Cardiac muscle cell (in vitro differentiated cells and primary cell): Measurements from ENCODE around the gene HDAC3. TPM values are rescaled to one million over a fixed set of nuclear protein-coding genes. Genes with fewer than 3 reads are reported as not detected.

Experiments used
- DNase-seq, 2 donors: peaks; one replicate each; pipeline versions ENCODE4 v3.0.0 to v3.0.0-alpha.2; 2010 to 2017; ENCODE audit warnings: low read depth in 1 of 2, low spot score in 1 of 2
- H3K27ac ChIP-seq: fragments of 200-600 bp; sonication (generic); 2 replicates; pipeline ENCODE4 v1.5.1; 2016
- H3K27me3 ChIP-seq: fragments of 200-600 bp; sonication (generic); 2 replicates; pipeline ENCODE4 v1.6.0; 2016; ENCODE audit warnings: control low read depth
- H3K36me3 ChIP-seq: fragments of 200-600 bp; sonication (generic); 2 replicates; pipeline ENCODE4 v1.5.1; 2016; ENCODE audit warnings: control low read depth
- H3K4me1 ChIP-seq: fragments of 200-600 bp; sonication (generic); 2 replicates; pipeline ENCODE4 v1.8.1; 2017; ENCODE audit warnings: low read depth, mild to moderate bottlenecking, mixed run types
- H3K4me3 ChIP-seq: fragments of 200-600 bp; sonication (generic); 2 replicates; pipeline ENCODE4 v1.5.1; 2016; ENCODE audit warnings: mild to moderate bottlenecking
- H3K9me3 ChIP-seq: fragments of 200-600 bp; sonication (generic); 2 replicates; pipeline ENCODE4 v1.5.1; 2017; ENCODE audit warnings: low read depth, mild to moderate bottlenecking, control low read depth
- CTCF ChIP-seq: IDR thresholded peaks from 2 replicates; pipeline ENCODE4 v1.5.1; 2012; ENCODE audit warnings: low read depth, mild to moderate bottlenecking, low read length
- polyA plus RNA-seq: library from polyadenylated mRNA; unstranded; fragments of >200 nt; fragmentation: Nextera tagmentation; extraction: Ambion mirVana; gene quantifications from 2 replicates; pipeline ENCODE4 v1.2.1, GENCODE V29; 2016
- total RNA-seq: library from RNA; depleted of rRNA; stranded (reverse); fragments of >200 nt; gene quantifications from 2 replicates; pipeline ENCODE4 v1.2.3, GENCODE V29; 2016

Gene HDAC3
- total and polyA plus RNA-seq, 2 experiments from 2014 or later: 78.3 to 117 TPM

- DNase-seq: no peak
- Histone ChIP-seq H3K9me3 (no peaks in the 10 kb centered on the region), H3K4me3 (no peak overlapping the region), H3K4me1 (peaks cover 8% of the 10 kb centered on the region), H3K36me3 (no peaks in the 10 kb centered on the region), H3K27me3 (no peaks in the 10 kb centered on the region), H3K27ac (no peak overlapping the region)
- no peak for TF ChIP-seq CTCF
Measured at GRCh38 chr5:141672841-141673813, 36.5 kb upstream of the HDAC3 start.

GRCh38 chr5:141672071-141672840, 35.6 kb upstream of the HDAC3 start:
- H3K4me3 ChIP-seq: no peak overlapping the region
- H3K27me3 ChIP-seq: no peaks in the 10 kb centered on the region
- no peak for TF ChIP-seq CTCF
- no peak for DNase-seq
- no peaks in the 10 kb centered on the region for H3K36me3 ChIP-seq
- peaks cover 7% of the 10 kb centered on the region for H3K4me1 ChIP-seq
- H3K27ac ChIP-seq: no peak overlapping the region
- no peaks in the 10 kb centered on the region for H3K9me3 ChIP-seq

- Histone ChIP-seq H3K4me3 (no peak overlapping the region), H3K27ac (no peak overlapping the region), H3K9me3 (no peaks in the 10 kb centered on the region), H3K27me3 (no peaks in the 10 kb centered on the region), H3K4me1 (no peaks in the 10 kb centered on the region), H3K36me3 (no peaks in the 10 kb centered on the region)
- no peak for TF ChIP-seq CTCF
- DNase-seq: no peak
Measured at GRCh38 chr5:141669520-141669919, 32.9 kb upstream of the HDAC3 start.

GRCh38 chr5:141668601-141669265, 32.1 kb upstream of the HDAC3 start:
- DNase-seq: no peak
- Histone ChIP-seq H3K36me3 (no peaks in the 10 kb centered on the region), H3K9me3 (no peaks in the 10 kb centered on the region), H3K27me3 (no peaks in the 10 kb centered on the region), H3K4me1 (no peaks in the 10 kb centered on the region), H3K27ac (no peak overlapping the region), H3K4me3 (no peak overlapping the region)
- TF ChIP-seq CTCF: no peak
